HCT116 (cell line): ENCODE data around the gene AGBL1. TPM values are rescaled to one million over a fixed set of nuclear protein-coding genes. Genes with fewer than 3 reads are reported as not detected.

Source experiments
- ATAC-seq: fragments of 200-7000 bp; cut with Tn5 transposase; 2 replicates; pipeline ENCODE4 v1.9.1; 2020; ENCODE audit warnings: mild to moderate bottlenecking, moderate library complexity
- BruUV-seq: library from RNA; stranded (reverse); fragments of 400-500 nt; replicated peaks from 2 replicates; lab custom pipeline; 2021; lab: Mats Ljungman, UMichigan
- CTCF ChIA-PET: fragments of 300-600 bp; sonication (Branson Sonifier 250); formaldehyde crosslinking; loops from one replicate; lab custom pipeline; 2021; ENCODE audit warnings: antibody characterized with exemption; lab: Charles Lee
- POLR2A ChIA-PET: fragments of 300-600, 350-600 bp; sonication (Branson Sonifier 250); formaldehyde crosslinking; loops from one replicate; lab custom pipeline; 2021; ENCODE audit warnings: antibody characterized with exemption; lab: Charles Lee
- RAD21 ChIA-PET, 2 experiments: fragments of 300-600 bp; sonication (Branson Sonifier 250); formaldehyde crosslinking; loops; one replicate each; lab custom pipeline; 2023; ENCODE audit warnings: low total read pairs in 2 of 2; ENCODE audit not compliant: uncharacterized antibody in 2 of 2, unreplicated experiment in 2 of 2, low non-redundant PET in 1 of 2; lab: Charles Lee
- DNase-seq: peaks from one replicate; pipeline ENCODE4 v3.0.0-alpha.2; 2010; ENCODE audit warnings: low read depth, low spot score
- H2AFZ ChIP-seq: fragments of 200-600 bp; shearing (Covaris generic), sonication (generic); 2 replicates; pipeline ENCODE4 v1.6.1; 2017; ENCODE audit warnings: low read depth, mixed run types, mixed read lengths, antibody characterized with exemption, low read length; ENCODE audit not compliant: poor library complexity, severe bottlenecking
- H3K27ac ChIP-seq: 2 replicates; pipeline ENCODE4 v1.5.1; 2012; ENCODE audit warnings: low read depth, low read length
- H3K27me3 ChIP-seq: fragments of 200-600 bp; sonication (generic); 2 replicates; pipeline ENCODE4 v1.6.1; 2016; ENCODE audit warnings: mixed run types, low read length, mixed read lengths; ENCODE audit not compliant: insufficient read depth
- H3K36me3 ChIP-seq, 2 experiments: fragments of 200-500 bp in 1 of 2; fragments of 200-600 bp in 1 of 2; sonication (Bioruptor generic) in 1 of 2; sonication (generic) in 1 of 2; 2 replicates each; pipeline versions ENCODE4 v1.5.1 to v1.6.1; 2014 to 2016; ENCODE audit warnings: low read length in 2 of 2, inconsistent platforms in 1 of 2, mixed read lengths in 1 of 2, mixed run types in 1 of 2; ENCODE audit not compliant: insufficient read depth in 2 of 2, control insufficient read depth in 1 of 2
- H3K4me1 ChIP-seq, 2 experiments: fragments of 200-600 bp in 1 of 2; sonication (generic) in 1 of 2; 2 replicates each; pipeline versions ENCODE4 v1.5.1 to v1.6.1; 2012 to 2017; ENCODE audit warnings: low read length in 2 of 2, inconsistent platforms in 1 of 2, mild to moderate bottlenecking in 1 of 2, mixed read lengths in 1 of 2, mixed run types in 1 of 2, moderate library complexity in 1 of 2; ENCODE audit not compliant: insufficient read depth in 2 of 2, control insufficient read depth in 1 of 2
- H3K4me2 ChIP-seq: fragments of 200-600 bp; sonication (generic); 2 replicates; pipeline ENCODE4 v1.6.1; 2017; ENCODE audit warnings: mixed run types, low read length, mixed read lengths
- H3K4me3 ChIP-seq, 2 experiments: fragments of 200-600 bp in 1 of 2; sonication (generic) in 1 of 2; replicated peaks in 1 of 2; 2 replicates each; pipeline ENCODE4 v1.5.1; 2011 to 2016; ENCODE audit warnings: low read length in 2 of 2, control low read depth in 1 of 2, low read depth in 1 of 2, mild to moderate bottlenecking in 1 of 2, mixed read lengths in 1 of 2, mixed run types in 1 of 2
- H3K79me2 ChIP-seq: fragments of 200-600 bp; sonication (generic); 2 replicates; pipeline ENCODE4 v1.6.1; 2017; ENCODE audit warnings: mild to moderate bottlenecking, mixed run types, low read length, moderate library complexity, mixed read lengths; ENCODE audit not compliant: insufficient read depth
- H3K9ac ChIP-seq: fragments of 200-600 bp; sonication (generic); 2 replicates; pipeline ENCODE4 v1.6.1; 2016; ENCODE audit warnings: low read length, mixed read lengths
- H3K9me2 ChIP-seq: fragments of 200-600 bp; sonication (generic), shearing (Covaris generic); 2 replicates; pipeline ENCODE4 v1.6.1; 2017; ENCODE audit warnings: mixed run types, mild to moderate bottlenecking, moderate library complexity; ENCODE audit not compliant: insufficient read depth
- H3K9me3 ChIP-seq, 2 experiments: fragments of 200-500 bp in 1 of 2; fragments of 200-600 bp in 1 of 2; sonication (Bioruptor generic) in 1 of 2; sonication (generic) in 1 of 2; 2 replicates each; pipeline ENCODE4 v1.6.1; 2014 to 2017; ENCODE audit warnings: low read length in 2 of 2, mixed read lengths in 2 of 2, inconsistent platforms in 1 of 2, low read depth in 1 of 2, mild to moderate bottlenecking in 1 of 2, mixed run types in 1 of 2, moderate library complexity in 1 of 2; ENCODE audit not compliant: control insufficient read depth in 1 of 2, insufficient read depth in 1 of 2
- H4K20me1 ChIP-seq: fragments of 200-600 bp; sonication (generic), shearing (Covaris generic); 2 replicates; pipeline ENCODE4 v1.6.1; 2017; ENCODE audit warnings: mixed run types, mild to moderate bottlenecking, moderate library complexity; ENCODE audit not compliant: insufficient read depth
- CBX3 ChIP-seq: IDR thresholded peaks from 2 replicates; pipeline ENCODE4 v1.6.1; 2012; ENCODE audit warnings: low read depth
- CEBPB ChIP-seq: IDR thresholded peaks from 2 replicates; pipeline ENCODE4 v1.6.1; 2012; ENCODE audit warnings: low read depth
- EGR1 ChIP-seq: IDR thresholded peaks from 2 replicates; pipeline ENCODE4 v1.6.1; 2012; ENCODE audit warnings: low read depth
- ELF1 ChIP-seq: IDR thresholded peaks from 2 replicates; pipeline ENCODE4 v1.6.1; 2012; ENCODE audit warnings: low read depth, borderline replicate concordance
- EZH2 ChIP-seq: fragments of 200-600 bp; sonication (generic); IDR thresholded peaks from 2 replicates; pipeline ENCODE4 v1.6.1; 2017; ENCODE audit warnings: antibody characterized with exemption, mixed run types
- FOSL1 ChIP-seq: IDR thresholded peaks from 2 replicates; pipeline ENCODE4 v1.6.1; 2012; ENCODE audit warnings: low read depth
- POLR2AphosphoS5 ChIP-seq: IDR thresholded peaks from 2 replicates; pipeline ENCODE4 v1.6.1; 2011; ENCODE audit warnings: mild to moderate bottlenecking, low read depth, low read length, moderate library complexity
- SIN3A ChIP-seq: IDR thresholded peaks from 2 replicates; pipeline ENCODE4 v1.6.1; 2012; ENCODE audit warnings: low read depth
- SP1 ChIP-seq: IDR thresholded peaks from 2 replicates; pipeline ENCODE4 v1.6.1; 2012; ENCODE audit warnings: low read depth
- TCF7L2 ChIP-seq: IDR thresholded peaks from 2 replicates; pipeline ENCODE4 v1.7.0; 2011; ENCODE audit warnings: borderline replicate concordance, inconsistent platforms; ENCODE audit not compliant: insufficient read depth, insufficient read length; ENCODE audit errors: extremely low read depth
- intact Hi-C: fragments of 100-400 bp; cut with micrococcal nuclease; formaldehyde crosslinking; loops from 2 replicates; pipeline ENCODE4 v1.10.0; 2022
- total RNA-seq: library from RNA; stranded (reverse); gene quantifications from one replicate; pipeline ENCODE4 v1.2.1, GENCODE V29; 2021; ENCODE audit not compliant: unreplicated experiment
- TF ChIP-seq, protein P1 (sequence below): IDR thresholded peaks from 2 replicates; pipeline ENCODE4 v1.6.1; 2012
- TF ChIP-seq, protein P2 (sequence below): IDR thresholded peaks from 2 replicates; pipeline ENCODE4 v1.6.1; 2011; ENCODE audit warnings: mild to moderate bottlenecking, low read length, moderate library complexity; ENCODE audit not compliant: insufficient replicate concordance; ENCODE audit errors: extremely low read depth

The AGBL1 gene
- total RNA-seq, 1 experiment from 2014 or later = not detected

DNA sequence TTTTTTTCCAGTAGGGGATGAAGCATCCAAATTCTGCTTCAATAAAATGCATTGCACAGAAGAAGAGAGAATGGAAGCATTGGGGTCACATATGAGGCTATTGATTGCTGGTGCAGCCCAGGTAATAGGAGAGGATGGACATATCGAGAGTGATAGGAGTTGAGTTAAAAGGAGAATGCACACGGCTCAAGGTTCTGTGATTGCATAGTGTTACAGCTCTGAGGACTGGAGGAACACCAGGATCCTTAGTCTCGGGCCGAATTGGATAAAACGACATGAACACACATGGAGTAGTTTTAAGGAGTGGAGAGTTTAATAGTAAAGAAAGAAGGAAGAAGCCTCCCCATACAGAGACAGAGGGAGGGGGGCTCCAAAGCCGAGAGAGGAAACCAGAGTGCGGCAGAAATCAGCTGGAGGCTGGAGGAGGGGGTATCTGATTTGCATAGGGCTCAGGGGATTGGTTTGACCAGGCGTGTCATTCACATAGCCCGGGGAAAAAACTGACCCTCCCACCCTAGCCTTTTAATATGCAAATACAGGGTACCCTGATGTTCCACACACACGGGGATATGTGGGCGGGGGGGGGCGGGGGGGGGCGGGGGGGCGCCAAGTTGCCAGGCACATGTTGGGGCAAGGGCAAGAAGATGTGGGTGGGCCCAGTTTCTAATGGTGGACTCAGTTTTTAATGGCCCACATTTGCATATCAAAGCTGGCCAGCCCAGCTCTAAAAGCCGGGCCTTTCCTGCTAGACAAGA lies 156.9 kb downstream of the AGBL1 start:
- peaks cover 0 to 7% of the 10 kb centered on the region in 2 experiments; a peak in 2 of 4 replicates for H3K9me3 ChIP-seq
- no peak overlapping the region for H3K9ac ChIP-seq
- no peak overlapping the region for H2AFZ ChIP-seq
- ChIA-PET CTCF (no interaction called here), RAD21 (no interaction called here), POLR2A (no interaction called here)
- no peaks in the 10 kb centered on the region for H3K27me3 ChIP-seq
- no peak for DNase-seq
- intact Hi-C loops = no loop called here
- no peak overlapping the region for H3K4me3 ChIP-seq
- BruUV-seq = no TSS peak
- no peaks in the 10 kb centered on the region for H3K9me2 ChIP-seq
- H3K27ac ChIP-seq = no peak overlapping the region
- no peaks in the 10 kb centered on the region for H3K36me3 ChIP-seq
- TF ChIP-seq CEBPB = no peak
- no peak for TF ChIP-seq CBX3
- TF ChIP-seq, protein P1, sequence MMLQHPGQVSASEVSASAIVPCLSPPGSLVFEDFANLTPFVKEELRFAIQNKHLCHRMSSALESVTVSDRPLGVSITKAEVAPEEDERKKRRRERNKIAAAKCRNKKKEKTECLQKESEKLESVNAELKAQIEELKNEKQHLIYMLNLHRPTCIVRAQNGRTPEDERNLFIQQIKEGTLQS = no peak
- TF ChIP-seq, protein P2, sequence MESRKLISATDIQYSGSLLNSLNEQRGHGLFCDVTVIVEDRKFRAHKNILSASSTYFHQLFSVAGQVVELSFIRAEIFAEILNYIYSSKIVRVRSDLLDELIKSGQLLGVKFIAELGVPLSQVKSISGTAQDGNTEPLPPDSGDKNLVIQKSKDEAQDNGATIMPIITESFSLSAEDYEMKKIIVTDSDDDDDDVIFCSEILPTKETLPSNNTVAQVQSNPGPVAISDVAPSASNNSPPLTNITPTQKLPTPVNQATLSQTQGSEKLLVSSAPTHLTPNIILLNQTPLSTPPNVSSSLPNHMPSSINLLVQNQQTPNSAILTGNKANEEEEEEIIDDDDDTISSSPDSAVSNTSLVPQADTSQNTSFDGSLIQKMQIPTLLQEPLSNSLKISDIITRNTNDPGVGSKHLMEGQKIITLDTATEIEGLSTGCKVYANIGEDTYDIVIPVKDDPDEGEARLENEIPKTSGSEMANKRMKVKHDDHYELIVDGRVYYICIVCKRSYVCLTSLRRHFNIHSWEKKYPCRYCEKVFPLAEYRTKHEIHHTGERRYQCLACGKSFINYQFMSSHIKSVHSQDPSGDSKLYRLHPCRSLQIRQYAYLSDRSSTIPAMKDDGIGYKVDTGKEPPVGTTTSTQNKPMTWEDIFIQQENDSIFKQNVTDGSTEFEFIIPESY = no peak
- no peak for TF ChIP-seq SIN3A
- TF ChIP-seq FOSL1 = no peak
- TF ChIP-seq EZH2 = no peak
- TF ChIP-seq TCF7L2 = no peak
- no peak for TF ChIP-seq POLR2AphosphoS5
- no peak for TF ChIP-seq EGR1
- no peak for TF ChIP-seq SP1
- no peak for TF ChIP-seq ELF1
- H4K20me1 ChIP-seq = no peaks in the 10 kb centered on the region
- H3K4me2 ChIP-seq = no peak overlapping the region
- no peaks in the 10 kb centered on the region for H3K4me1 ChIP-seq
- H3K79me2 ChIP-seq = no peaks in the 10 kb centered on the region
- no peak for ATAC-seq
